Glomerular visceral epithelial cell (primary cell): Measurements from ENCODE around the gene TNIP1.

ENCODE experiments used
- DNase-seq: peaks from one replicate; pipeline ENCODE4 v3.0.0-alpha.2; 2016; ENCODE audit errors: extremely low spot score

TNIP1 gene

DNA sequence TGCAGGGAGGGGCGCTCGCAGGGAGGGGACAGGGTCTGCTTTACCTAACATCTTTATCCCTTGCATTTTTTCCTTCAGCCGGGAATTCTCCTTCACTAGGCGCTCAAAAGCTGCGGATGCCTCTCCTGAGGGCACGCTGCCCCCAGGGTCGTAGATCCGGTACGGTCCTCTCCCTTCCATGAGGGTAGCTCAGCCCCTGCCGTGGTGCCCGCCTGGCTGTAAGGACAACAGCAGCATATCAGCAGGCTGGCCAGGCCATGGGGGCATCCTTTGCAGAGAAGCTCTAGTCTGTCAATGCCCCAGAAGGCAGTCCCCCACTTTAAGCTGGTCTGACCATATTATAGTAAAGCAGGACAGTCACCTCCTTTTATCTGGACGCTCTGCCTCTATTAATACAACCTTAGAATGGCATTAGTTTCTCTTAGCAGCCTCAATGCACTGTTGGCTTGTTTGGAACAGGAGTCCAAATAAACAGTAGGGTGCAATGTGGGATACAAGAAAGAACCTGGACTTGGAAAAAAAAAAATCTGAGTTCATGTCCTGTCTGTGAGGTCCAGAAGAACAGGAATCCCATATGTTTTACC is 15.8 kb downstream of the TNIP1 start:
- no peak for DNase-seq

DNA sequence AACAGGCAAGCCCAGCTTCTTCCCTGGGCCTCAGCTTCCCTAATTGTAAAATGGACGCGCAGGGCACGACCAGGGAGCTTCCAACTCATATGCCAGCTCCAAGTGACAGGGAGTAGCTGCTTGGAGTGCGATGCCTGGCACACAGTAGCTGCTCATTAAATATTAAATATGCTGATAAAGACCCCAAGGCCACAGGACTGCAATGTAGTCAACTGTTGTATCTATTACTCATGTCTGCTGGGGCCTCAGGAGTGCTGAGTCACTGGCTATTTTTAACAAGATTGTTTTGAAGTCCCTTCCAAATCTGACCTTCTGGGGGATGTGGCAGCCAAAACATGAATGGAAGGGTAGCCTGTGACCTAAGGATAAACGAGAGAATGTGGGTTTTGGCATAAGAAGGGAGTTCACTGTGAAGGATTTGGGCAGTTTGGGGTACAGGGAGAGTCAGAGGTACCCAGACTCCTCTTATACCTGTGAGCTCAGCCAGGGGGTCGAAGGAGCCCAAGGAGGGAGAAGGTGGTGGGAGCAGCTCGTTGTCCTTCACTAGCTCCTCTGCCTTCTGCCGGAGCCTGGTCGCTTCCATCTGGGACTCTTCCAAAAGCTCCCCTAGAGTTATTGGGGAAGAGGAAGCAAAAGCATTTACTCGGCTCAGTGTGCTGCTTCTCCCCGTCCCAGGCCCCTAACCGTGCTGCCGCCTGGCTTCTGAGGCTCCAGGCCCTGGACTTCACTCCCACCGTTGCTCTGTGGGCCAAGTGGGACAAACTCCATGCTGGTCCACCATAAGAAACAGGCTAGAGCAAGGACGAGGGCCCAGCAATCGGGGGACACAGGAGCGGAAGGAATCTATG is 17.5 kb downstream of the TNIP1 start:
- DNase-seq = peak; percentile 84

DNA sequence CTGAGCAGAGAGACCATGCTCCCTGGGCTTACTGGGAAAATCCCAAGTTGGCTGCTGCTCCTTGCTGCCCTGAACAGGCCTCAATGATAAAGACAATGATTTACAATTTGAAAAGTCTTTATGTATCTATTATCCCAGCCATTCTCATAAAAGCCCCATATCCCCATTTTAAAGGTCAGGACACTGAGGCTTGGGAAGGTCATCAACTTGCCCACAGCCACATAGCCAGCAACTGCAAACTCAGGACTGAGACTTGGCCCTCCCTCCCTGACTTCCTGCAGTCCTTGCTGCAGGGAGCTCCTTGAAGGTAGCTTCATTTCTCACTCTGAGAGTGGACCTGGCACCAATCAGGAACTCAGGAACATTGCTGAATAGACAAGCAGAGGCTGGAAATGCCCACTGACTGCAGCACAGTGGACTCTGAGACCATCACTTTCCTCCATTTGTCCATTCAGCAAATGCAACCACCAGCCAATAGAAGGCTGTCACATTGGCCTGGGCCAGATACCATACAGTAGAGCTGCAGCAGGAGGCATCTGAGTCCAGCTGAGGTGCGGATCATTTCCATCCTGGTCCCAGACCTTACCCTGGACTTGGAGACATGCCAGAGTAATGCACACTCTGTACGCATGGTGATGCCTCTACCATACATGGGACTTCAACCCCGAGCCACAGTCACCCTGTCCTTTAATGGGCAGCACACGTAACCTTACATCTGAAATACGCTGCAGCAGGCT is 18.3 kb downstream of the TNIP1 start:
- no peak for DNase-seq

DNA sequence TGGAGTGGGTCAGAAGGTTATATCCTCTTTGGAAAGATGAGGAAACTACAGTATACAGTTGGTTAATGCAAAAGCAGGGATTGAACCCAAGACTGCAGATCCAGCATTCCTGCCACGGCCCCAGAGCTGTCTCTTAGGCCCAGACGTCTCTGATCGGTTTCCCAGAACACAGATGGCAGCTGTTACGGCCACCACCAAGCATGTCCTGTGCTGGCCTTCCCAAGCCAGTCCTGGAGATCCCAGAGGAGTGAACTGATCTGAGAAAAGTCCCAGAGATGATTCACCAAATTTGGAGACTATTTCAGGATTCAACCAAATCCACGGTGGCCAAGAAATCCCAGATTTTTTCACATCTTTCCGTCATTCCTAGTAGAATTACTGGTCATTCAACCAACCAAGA is 20.1 kb downstream of the TNIP1 start:
- no peak for DNase-seq

DNA sequence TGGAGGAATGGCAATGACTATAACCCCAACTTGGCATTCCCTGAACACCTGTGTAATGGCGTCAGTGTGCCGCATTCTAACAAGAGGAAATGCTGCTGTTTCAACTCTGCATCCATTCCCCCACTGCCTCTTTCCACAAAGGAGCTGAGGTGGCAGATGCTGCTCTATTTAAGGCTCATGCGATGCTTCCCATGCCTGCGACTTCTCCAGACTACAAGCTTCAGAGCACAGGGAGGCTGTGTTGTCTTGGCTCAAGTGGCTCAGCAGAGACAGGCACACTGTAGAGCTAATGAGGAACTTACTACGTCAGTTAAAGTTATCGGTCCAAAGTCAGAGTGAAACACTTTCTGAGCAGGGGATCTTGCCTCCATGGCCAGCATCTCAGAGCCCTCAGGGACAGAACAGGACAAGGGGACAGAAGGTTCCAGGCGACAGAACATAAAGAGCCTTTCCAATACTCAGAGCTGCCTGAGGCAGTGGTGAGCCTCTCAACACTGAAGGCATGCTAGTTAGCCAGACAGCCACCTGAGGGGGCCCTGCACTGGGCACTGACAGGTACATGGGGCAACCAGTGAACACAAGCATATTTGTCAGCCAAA is 21.8 kb downstream of the TNIP1 start:
- DNase-seq = no peak

DNA sequence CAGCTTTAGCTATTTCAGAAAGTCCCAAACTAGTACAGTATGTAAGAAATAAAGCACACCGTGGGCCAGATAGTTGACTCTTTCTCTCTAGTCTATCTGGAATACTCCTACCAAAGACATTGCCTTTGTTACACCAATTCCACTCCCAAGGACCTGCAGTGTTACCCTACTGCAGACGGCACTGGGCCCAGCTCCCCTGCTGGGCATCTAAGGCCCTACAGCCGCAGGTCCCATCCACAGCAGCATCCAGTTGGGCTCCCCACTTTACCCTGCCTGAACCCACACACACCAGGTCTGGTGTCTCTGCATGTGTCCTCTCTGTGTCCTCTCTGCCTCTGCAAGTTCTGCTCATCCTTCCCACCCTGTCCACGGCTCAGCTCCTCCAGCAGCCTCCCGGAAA is 22.5 kb downstream of the TNIP1 start:
- no peak for DNase-seq

DNA sequence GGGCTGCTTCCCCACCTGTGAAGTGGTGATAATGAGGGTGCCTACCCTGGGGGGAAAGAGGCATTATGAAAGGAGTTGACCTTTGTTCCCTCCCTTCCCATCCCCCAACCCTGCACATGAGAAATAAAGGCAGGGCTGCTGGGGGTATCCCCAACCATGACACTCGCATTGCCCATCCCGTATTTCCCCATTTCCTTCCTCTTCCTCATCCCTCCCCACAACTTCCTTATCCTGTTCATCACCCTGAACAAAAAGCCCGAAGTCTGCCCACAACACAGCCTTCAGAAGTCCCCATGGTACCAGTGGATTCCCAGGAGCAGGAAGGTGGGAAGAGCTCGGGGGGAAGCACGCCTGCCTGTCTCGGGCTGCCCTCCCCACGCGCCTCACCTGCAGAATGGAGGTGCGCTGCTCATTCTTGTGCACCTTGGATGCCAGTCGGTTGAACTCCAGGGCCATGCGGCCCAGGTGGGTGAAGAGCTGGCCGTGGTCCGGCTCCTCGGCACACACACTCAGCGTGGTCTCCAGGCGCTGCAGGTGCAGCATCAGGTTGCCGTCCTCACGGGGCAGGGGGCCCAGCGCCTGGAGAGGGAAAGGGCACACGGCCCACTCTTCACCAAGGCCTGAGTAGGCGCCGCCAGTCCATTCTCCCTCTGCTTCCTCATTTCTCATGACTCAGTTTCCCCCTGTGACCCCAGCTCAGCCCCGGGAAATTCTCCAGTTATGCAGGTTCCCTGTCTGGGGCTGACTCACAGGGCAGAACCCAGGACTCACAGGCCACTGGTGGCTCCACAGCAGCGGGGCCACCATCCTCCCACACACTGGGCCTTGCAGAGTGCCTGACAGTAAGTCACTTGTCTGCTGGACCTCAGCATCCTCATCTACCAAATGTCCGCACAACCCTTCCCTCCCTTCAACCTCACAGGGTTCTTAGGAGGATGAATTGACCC is 24.2 kb downstream of the TNIP1 start:
- no peak for DNase-seq

DNA sequence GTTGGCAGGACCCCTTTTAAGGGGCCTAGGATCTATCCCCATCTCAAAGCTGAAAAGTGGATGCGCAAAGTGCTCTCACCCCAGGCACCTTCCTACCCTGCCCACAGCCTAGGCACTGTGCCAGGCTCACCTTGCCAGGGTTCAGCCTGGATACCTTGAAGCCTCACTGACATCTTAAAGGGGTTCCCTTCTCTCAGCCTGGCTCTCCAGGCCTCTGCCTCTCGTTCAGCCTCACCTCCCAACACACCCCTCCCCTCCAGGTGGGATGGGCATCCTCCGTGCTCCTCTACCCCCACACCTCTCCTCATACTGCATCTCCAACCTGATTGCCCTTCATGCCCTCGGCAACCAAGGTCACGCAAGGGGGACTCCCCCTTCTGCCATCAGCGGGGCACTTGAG is 25.5 kb downstream of the TNIP1 start:
- no peak for DNase-seq

DNA sequence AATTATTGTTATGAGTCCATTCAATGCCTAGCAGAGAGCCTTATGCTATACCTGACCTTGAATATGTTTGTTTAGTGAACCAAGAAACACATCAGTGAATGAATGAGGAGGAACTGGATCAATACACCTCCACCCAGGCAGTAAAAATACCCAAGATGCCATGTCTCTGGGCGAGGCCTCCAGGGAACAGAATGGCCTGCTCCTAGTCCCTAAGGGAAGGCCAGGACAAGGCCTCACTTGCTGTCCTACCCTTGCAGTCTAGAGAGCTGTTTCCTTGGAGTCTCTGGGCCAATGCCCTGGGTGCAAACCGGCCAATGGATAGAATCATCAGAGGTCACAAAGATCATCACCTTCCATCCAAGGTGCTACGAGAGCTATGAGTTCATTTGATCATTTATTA is 26.1 kb downstream of the TNIP1 start:
- DNase-seq = no peak

DNA sequence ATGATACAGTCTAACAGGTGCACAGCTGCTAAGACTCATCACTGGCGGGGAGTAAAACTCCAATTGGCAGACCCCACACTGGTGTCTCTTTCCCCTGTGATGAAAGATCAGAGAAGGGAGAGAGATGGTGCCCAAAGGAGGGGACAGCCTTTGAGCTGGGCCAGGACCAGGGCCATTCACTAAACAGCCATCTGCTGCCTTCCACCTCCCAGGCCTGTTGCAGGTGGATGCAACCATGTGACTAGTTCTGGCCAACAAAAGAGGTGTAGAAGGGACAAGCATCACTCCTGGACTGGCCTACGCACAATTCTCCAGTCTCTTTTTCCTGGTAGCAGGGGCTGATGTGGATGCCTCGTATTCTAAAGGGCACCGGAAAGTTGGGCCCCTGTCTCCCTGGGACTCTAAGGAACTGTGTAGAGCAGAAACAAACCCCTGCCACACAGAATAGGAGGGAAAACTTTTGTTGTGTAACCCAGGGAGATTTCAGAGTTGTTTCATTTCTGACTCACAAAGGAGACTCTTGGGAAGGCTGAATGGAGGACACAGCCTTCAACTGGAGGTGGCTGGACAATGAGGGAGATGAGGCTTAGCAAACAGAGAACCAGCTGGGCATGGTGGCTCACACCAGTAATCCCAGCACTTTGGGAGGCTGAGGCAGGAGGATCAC is 26.9 kb downstream of the TNIP1 start:
- DNase-seq = no peak

DNA sequence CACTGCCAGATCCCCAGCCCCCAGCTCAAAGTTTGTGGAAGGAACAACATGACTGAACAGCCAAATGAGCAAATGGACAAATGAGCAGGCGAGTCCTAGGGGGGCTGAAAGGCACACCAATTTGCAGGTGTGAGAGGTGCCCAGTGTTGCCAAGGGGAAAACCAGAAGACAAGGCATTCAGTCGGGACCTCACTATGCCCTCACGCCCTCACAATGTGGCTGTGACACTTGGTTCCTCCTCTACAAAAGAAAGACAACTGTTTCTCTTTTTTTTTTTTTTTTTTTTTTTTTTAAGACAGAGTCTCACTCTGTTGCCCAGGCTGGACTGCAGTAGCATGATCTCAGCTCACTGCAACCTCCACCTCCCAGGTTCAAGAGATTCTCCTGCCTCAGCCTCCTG is 28.0 kb downstream of the TNIP1 start:
- no peak for DNase-seq

DNA sequence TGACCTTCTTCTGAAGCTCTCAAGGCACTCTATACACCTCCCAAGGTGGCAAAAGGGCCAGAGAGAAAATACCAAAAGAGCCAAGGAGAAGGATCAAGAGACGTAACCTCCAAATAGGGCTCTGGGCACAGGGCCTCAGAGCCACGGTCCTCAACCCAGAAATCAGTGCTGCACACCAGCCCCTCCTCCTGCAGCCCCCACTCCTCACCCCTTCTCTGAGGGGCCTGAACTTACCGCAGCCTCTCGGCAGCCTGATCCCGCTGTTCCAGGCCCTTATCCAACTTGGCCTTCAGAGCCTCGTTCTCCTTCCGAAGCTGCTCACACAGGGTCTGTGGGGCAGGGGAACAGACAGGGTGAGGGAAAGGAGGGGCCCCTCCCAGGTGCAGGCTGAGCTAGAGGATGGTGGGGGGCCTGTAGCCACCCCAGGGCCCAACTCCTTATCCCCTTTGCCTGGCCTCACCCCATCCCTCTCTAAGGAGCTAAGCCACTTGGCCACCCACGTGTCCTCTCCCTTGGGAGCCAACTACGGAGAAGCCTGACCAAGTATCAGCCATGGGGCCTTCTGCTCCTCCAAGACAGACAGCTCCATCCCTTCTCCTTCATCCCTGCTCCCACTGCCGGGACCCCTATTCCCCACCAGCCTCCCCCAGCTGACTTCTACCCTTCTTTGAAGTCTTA is 28.8 kb downstream of the TNIP1 start:
- no peak for DNase-seq

DNA sequence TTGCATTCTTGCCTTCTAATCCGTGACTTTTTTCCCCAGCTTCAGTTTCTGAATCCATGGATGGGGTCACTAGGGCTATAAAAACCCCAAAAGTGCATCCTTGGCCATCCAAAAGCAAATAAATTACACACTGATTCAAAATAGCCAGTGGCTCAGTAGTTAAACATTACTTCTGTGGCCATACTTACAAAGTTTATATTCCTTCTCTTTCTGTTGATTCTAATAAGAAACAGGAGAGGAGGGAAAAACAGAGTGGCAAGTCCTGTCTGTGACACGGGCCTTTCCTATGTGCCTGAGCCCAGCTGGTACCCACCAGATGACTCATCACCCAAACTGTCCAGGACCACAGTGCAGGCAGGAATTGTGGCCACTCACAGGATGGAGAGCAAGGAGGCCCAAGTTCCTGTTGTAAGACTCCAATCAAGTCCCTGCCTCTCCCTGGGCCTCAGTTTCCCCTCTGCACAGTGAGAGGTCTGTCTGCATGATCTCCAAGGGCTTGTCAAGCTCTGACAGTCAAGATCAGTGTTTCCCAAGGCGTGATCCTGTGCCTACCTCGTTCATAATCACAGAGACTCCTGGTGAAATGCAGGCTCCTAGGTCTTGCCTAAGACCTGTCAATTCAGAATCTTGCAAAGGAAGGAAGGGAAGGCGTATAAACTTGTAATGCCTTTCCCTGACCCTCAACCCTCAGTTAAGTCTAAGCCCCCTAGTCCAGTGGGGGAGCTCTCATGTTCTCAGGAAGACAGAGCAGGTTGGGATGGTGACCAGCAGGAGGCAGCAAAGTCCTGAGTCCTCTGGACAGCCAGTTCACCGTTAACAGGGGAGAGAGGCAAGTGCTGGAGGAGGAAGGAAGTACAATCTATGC is 29.5 kb downstream of the TNIP1 start:
- DNase-seq = peak; percentile 80

DNA sequence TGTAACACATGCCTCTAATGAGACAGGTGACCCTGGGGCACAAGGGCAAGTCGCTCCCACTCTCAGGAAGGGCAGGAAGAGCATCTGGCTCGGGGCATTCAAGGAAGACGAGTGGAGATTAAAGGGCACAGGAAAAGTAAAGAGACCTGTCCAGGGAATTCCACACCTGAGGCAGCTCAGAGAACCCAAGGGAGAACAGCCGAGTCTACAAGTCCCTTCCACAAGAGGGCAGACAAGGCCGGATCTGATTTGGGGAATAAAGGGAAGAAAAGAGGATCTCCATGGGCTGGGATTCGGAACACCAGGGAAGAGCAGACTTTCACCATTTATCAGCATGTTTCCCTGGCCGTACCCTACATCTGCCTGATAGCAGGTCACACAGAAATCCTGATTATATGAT is 32.3 kb downstream of the TNIP1 start:
- DNase-seq = no peak

DNA sequence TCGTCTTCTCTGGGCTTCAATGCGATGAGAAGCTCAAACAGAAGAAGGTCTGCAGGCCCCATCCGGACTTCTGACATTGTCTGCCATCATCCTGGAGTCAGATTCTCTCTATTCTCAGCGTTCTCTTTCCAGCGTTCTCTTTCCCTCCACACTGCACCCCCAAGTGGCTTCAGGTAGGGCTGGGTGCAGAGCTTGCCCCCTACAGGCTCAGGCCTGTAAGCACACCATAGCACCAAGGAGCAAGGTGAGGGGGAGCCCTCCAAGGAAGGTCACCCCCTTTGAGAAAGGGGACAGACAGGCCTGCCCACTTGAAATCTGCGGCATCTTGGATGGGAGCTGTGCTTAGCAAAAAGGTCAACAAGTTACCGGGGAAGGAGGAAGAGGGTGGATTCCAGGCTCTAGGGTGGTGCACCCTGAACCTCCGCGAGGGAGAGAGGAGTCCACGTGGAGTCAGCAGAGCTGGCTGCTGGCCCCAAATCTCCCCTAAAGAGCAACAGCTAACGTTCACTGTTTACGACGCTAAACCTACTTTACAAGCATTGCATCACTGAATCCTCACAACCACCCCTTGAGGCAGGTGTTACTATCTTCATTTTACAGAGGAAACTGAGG is 32.9 kb downstream of the TNIP1 start:
- no peak for DNase-seq

DNA sequence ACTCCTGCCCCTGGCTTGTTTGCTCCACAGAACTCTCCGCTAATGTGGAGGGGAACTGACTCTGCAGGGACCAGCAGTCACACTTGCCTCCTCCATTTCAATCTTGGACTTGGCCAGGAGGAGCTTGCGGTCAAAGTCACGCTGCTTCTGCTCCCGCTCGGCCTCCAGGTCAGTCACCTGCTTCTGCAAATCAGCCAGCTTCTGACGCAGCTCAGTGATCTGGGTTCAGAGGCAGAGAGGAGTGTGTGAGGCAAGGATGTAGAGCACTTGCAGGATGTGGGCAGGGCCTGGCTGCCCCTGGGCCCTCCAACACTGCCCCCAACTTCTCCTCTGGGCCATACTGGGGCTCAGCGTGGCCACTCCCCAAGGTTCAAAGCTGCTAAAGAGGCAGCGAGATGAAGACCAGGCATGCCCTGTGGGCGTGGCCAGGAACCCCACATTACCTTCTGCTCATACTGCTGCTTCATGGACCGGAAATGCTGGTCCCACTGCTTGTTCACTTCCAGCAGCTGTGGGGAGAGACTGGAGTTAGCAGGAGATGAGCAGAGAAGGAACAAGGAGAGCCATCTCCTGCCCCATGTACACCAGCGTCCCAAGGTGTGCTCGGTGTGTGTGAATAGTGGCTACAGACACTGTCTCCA is 38.3 kb downstream of the TNIP1 start:
- no peak for DNase-seq

DNA sequence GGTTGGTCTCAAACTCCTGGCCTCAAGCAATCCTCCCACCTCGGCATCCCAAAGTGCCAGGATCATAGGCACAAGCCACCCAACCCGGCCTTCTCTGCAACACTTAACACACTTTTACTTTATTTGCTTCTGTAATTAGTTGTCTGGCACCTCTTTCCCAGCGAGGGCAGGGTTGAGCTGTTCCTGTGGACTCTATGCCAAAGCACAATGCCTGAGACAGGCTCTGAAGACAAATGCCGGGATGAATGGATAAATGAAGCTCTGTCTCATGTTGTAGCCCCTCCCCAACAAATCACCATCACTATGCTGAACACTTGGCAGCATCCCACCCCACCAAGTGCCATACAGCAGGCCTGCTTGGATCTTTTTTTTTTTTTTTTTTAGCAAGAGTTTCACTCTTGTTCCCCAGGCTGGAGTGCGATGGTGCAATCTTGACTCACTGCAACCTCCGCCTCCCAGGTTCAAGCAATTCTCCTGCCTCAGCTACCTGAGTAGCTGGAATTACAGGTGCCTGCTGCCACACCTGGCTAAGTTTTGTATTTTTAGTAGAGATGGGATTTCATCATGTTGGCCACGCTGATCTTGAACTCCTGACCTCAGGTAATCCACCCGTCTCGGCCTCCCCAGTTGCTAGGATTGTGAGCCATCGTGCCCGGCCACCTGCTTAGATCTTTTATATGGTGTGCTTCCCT is 39.1 kb downstream of the TNIP1 start:
- no peak for DNase-seq
